GM20000 (cell line): ENCODE data around the gene RNF31.

ENCODE experiments used
- DNase-seq: peaks from one replicate; pipeline ENCODE4 v3.0.0; 2012; ENCODE audit warnings: low spot score
- TF ChIP-seq, protein P1 (sequence below): IDR thresholded peaks from 2 replicates; pipeline ENCODE4 v1.5.1; 2012; ENCODE audit warnings: mild to moderate bottlenecking, control low read depth; ENCODE audit errors: extremely low read depth, missing control alignments

RNF31 gene

DNA sequence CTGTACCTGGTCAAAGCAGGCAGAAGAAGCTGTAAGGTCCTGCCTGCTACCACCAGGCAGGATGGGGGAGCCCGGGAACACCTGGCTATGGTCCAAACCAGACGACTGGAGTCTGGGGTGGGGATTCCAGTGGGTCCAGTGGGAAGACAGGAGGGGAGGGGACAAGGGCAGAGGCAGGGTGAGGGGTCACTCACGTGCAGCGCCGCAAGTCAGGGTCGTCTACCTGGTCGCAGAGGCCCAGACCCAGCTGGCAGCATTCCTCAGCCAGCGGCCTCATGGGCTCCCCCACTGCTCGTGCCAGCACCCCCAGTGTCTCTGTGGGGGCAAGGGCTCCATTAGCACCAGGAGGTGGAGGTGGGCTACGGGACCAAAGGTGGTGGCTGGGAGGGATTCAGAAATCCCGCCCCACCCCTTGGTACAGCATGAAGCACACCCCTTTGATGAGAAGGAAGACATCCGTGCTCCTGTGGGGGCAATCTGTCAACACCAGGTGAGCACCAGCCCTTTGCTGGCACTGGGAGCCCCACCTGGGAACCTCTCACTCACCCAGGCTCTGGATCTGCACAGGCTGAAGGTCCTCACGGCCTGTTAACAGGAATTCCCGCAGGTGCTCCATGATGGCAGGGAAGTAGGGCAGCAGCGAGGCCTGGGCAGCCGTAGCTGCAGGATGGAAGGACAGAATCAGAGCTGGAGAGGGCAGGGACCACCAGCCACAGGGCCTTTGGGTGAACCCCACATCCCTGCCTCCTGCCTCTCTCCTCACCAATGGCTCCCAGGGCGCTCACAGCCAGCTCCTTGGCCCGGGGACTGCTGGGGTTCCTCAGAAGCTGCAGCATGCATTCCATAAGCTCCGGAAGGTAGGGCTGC is 37.0 kb downstream of the RNF31 start:
- DNase-seq, result no peak
- TF ChIP-seq, protein P1, sequence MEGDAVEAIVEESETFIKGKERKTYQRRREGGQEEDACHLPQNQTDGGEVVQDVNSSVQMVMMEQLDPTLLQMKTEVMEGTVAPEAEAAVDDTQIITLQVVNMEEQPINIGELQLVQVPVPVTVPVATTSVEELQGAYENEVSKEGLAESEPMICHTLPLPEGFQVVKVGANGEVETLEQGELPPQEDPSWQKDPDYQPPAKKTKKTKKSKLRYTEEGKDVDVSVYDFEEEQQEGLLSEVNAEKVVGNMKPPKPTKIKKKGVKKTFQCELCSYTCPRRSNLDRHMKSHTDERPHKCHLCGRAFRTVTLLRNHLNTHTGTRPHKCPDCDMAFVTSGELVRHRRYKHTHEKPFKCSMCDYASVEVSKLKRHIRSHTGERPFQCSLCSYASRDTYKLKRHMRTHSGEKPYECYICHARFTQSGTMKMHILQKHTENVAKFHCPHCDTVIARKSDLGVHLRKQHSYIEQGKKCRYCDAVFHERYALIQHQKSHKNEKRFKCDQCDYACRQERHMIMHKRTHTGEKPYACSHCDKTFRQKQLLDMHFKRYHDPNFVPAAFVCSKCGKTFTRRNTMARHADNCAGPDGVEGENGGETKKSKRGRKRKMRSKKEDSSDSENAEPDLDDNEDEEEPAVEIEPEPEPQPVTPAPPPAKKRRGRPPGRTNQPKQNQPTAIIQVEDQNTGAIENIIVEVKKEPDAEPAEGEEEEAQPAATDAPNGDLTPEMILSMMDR, result no peak

DNA sequence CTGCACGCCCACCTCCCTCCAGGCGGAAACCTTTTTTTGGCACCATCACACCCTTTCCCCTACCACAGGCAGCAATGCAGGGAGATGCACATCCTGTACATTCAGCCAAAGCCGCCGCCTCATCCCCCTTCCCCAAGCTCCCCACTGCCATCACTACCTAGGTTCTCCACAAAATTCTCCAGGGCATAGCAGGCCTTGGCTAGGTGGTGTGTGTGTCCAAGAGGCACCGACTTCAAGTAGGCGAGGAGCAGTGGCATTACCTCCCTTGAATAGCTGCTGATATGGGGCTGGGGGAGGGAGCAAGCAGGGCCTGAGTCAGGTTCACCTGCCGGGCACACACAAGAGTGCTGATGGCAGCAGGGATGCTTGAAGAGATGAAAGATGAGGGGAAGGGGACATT is 37.7 kb downstream of the RNF31 start:
- TF ChIP-seq, protein P1, result no peak
- no peak for DNase-seq

DNA sequence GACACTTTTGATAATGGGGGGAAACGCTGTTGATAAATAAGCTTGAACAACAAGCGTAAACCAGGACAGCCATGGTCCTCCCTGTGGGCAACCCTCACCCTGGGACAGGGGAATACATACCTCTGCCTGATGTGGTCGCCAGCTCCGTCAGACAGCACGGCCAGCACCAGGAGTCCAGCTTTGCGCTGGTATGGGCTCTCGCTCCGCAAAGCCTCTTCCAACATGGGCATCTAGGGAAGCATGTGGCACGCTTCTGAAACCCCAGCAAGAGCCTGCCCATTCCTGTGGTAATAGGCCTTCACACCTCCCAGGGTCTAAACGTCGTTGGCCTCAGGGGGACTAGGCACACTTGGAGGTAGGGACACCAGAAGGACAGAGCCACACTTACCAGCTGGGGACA is 38.4 kb downstream of the RNF31 start:
- no peak for DNase-seq
- TF ChIP-seq, protein P1, result no peak

DNA sequence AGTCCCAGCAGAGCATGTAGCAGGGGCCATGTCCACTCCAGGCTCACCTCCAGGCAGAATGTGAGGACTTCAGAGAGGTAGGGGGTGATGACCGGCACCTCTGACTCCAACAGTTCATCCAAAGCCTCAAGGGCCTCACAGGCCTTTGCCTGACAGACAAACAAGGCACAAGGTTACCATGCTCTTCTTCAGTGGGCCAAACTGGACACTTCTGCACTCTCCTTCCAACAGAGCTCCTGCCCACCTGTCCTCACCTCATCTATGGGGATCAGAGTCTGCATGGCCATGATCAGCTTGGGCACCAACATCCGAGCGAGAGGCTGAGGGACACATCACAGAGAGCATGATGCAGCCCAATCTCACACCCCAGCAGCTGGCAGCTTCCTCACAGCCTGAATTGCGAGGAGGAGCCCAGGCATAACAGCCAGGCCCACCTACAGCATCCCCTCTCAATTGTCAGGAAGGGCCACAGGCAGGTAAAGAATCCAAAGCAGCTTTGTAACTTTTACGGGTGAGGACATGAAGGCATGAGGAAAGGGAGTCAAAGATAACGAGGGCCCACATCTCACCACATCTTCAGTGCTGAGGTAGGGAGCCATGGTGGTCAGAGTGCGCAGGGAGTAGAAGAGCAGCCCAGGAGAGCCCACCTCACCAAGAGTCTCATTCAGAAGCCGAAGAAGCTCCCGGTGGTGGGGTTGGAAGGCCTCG is 39.7 kb downstream of the RNF31 start:
- no peak for DNase-seq
- TF ChIP-seq, protein P1, result no peak

DNA sequence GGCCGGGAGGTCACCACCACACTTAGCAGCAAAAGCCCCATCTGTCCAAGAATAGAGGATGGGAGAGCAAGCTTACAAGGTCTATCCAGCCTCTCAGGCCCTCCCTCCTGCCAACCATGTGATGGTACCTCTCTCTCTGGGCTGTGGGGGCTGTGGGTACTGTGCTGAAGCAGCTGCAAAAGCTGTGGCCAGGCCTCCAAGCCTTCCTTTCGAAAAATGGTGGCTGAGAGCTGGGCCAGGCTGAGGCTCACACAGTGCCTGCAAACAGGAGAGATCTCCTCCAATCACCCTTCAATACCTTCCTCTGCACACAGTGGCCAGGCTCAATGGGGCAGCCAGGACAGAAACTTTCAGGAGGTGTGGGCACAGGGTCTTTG is 40.2 kb downstream of the RNF31 start:
- TF ChIP-seq, protein P1, result no peak
- no peak for DNase-seq

DNA sequence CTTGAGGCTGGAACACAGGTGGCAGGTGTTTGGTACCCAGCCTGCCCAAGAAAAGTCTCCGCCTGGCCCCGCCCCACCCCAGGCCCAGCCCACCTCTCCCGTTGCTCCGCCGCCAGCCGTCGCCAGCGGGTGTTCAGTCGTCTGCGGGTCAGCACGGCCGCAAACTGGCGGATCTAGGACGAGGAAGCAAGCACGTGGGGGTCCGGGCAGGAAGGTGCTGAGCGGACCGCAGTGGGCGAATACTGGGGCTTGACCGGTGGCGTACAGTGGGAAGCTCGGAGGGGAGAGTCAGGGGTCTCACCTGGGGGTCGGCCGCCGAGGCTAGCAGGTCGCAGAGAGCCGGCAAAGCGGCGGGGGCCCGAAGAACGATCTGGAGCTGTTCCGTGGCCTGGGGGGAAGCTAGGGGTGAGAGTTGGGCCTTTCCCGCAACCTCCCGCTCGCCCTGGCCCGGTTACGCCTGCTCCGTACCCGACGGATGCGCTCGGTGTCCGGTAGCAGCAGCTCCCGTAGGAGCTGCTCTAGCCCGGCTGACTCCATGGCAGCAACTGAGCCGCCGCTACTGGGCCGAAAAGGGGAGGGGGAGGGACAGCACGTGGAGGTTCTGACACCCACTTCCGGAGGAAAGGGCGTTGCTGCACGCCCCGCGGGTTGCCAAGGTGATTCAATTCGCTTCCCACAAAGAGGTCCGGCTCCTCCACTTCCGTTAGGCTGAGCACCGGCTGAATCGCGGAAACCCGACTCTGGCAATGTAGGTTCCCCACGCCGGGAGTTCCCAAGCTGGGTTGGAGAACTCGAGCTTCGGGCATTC is 41.2 kb downstream of the RNF31 start, which contains the start of gene IPO4:
Gene IPO4 (minus strand): TSS at position 566 of the 808 bp plus-strand sequence. CDS start 29 bp downstream, at position 537.
- peak; percentile 98 for DNase-seq
- TF ChIP-seq, protein P1, result no peak

DNA sequence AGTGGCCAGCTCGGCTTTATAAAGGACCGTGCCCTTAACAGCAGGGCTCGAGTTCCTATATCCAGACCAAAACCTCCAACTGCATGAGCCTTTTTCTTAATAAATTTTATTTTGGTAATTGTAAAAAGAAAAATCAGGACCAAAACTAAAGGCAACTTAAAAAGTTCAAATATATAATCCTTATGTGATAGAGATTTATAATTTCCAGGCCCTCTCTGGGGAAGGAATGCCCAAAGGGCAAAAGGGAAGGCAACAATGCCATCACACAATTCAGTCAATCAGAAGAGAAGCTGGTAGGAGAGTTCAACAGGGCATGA is 41.7 kb downstream of the RNF31 start:
- TF ChIP-seq, protein P1, result no peak
- DNase-seq, result no peak
